GM12878 (cell line): ENCODE measurements around the gene NRXN3. TPM values are rescaled to one million over a fixed set of nuclear protein-coding genes. Genes with fewer than 3 reads are reported as not detected.

Experiments used
- ATAC-seq: fragments of 200-7000 bp; cut with Tn5 transposase; 3 replicates; pipeline ENCODE4 v1.9.1; 2020; ENCODE audit warnings: mild to moderate bottlenecking, moderate library complexity
- BruUV-seq: library from RNA; stranded (reverse); fragments of 400-500 nt; replicated peaks from 2 replicates; lab custom pipeline; 2021; lab: Mats Ljungman, UMichigan
- CTCF ChIA-PET: fragments of 300-600 bp; sonication (Branson Sonifier 250); formaldehyde crosslinking; extraction: SDS; loops from one replicate; lab custom pipeline; 2021; ENCODE audit warnings: inconsistent platforms; lab: Yijun Ruan, JAX
- POLR2A ChIA-PET: fragments of 350-600 bp; formaldehyde crosslinking; extraction: SDS; loops from one replicate; lab custom pipeline; 2021; ENCODE audit warnings: inconsistent platforms; lab: Charles Lee
- RAD21 ChIA-PET: fragments of 300-600 bp; sonication (Branson Sonifier 250); formaldehyde crosslinking; loops from one replicate; lab custom pipeline; 2023; ENCODE audit warnings: antibody characterized with exemption; ENCODE audit not compliant: unreplicated experiment; lab: Charles Lee
- SMC1A ChIA-PET: fragments of 300-600 bp; sonication (Branson Sonifier 250); formaldehyde crosslinking; loops from one replicate; lab custom pipeline; 2023; ENCODE audit not compliant: unreplicated experiment, uncharacterized antibody; lab: Charles Lee
- DNase-seq: peaks from one replicate; pipeline ENCODE4 v3.0.0-alpha.2; 2011; ENCODE audit warnings: low read depth, low spot score
- FAIRE-seq: peaks from 3 replicates; lab custom pipeline; 2011; peaks lifted over from hg19 to GRCh38; lab: Jason Lieb, UNC
- H2AFZ ChIP-seq: 2 replicates; pipeline ENCODE4 v1.6.0; 2011; ENCODE audit warnings: low read depth, low read length, control low read depth; ENCODE audit not compliant: control insufficient read depth
- H3K27ac ChIP-seq: 2 replicates; pipeline ENCODE4 v1.5.1; 2011; ENCODE audit warnings: control low read depth; ENCODE audit not compliant: control insufficient read depth, insufficient read depth
- H3K27me3 ChIP-seq, 2 experiments: replicated peaks in 1 of 2; 2 replicates each; pipeline versions ENCODE4 v1.6.0 to v1.6.1; 2011; ENCODE audit warnings: low read length in 1 of 2; ENCODE audit not compliant: control insufficient read depth in 2 of 2, insufficient read depth in 2 of 2
- H3K36me3 ChIP-seq, 2 experiments: 2 replicates each; pipeline ENCODE4 v1.5.1; 2011; ENCODE audit warnings: low read length in 1 of 2; ENCODE audit not compliant: control insufficient read depth in 2 of 2, insufficient read depth in 2 of 2
- H3K4me1 ChIP-seq: 2 replicates; pipeline ENCODE4 v1.6.1; 2011; ENCODE audit warnings: mild to moderate bottlenecking, low read length, moderate library complexity, mixed read lengths; ENCODE audit not compliant: control insufficient read depth, insufficient read depth
- H3K4me2 ChIP-seq: 2 replicates; pipeline ENCODE4 v1.6.0; 2011; ENCODE audit warnings: control low read depth; ENCODE audit not compliant: control insufficient read depth, insufficient read depth
- H3K4me3 ChIP-seq: fragments of 200-600 bp; sonication (generic); 2 replicates; pipeline ENCODE4 v1.5.1; 2016
- H3K79me2 ChIP-seq: 2 replicates; pipeline ENCODE4 v1.6.0; 2011; ENCODE audit warnings: low read length; ENCODE audit not compliant: control insufficient read depth, insufficient read depth
- H3K9ac ChIP-seq: 2 replicates; pipeline ENCODE4 v1.8.0; 2011; ENCODE audit warnings: low read length, control low read depth, mixed read lengths; ENCODE audit not compliant: control insufficient read depth, insufficient read depth
- H3K9me3 ChIP-seq: replicated peaks from 3 replicates; pipeline ENCODE4 v1.5.1; 2011; ENCODE audit warnings: mild to moderate bottlenecking, low read length; ENCODE audit not compliant: control insufficient read depth, insufficient read depth
- H4K20me1 ChIP-seq: 2 replicates; pipeline ENCODE4 v1.6.0; 2011; ENCODE audit not compliant: control insufficient read depth, insufficient read depth
- CREM ChIP-seq: IDR thresholded peaks from 2 replicates; pipeline ENCODE4 v1.6.1; 2014; ENCODE audit warnings: antibody characterized with exemption, low read depth
- ELK1 ChIP-seq: IDR thresholded peaks from 2 replicates; pipeline ENCODE4 v1.6.1; 2012; ENCODE audit warnings: low read depth, low read length, improper control_type of control experiment
- ESRRA ChIP-seq: IDR thresholded peaks from 2 replicates; pipeline ENCODE4 v1.6.1; 2012; ENCODE audit warnings: mild to moderate bottlenecking, low read length, improper control_type of control experiment
- IRF3 ChIP-seq: fragments of 450-650 bp; IDR thresholded peaks from 2 replicates; pipeline ENCODE4 v1.6.1; 2014; ENCODE audit warnings: mild to moderate bottlenecking
- NBN ChIP-seq: fragments of 450-650 bp; IDR thresholded peaks from 2 replicates; pipeline ENCODE4 v1.6.1; 2016
- NR2C2 ChIP-seq: IDR thresholded peaks from 2 replicates; pipeline ENCODE4 v1.6.1; 2011; ENCODE audit warnings: borderline replicate concordance, low read depth; ENCODE audit not compliant: control insufficient read depth, insufficient read length
- PBX3 ChIP-seq: IDR thresholded peaks from 2 replicates; pipeline ENCODE4 v1.6.1; 2011; ENCODE audit warnings: mild to moderate bottlenecking, low read depth, low read length, moderate library complexity; ENCODE audit not compliant: insufficient replicate concordance
- POLR2AphosphoS2 ChIP-seq: IDR thresholded peaks from 2 replicates; pipeline ENCODE4 v1.6.1; 2011; ENCODE audit warnings: low read depth, mild to moderate bottlenecking, low read length, improper control_type of control experiment, moderate library complexity
- SUZ12 ChIP-seq: fragments of 200-600 bp; sonication (generic); IDR thresholded peaks from one replicate; pipeline ENCODE4 v1.6.1; 2018; ENCODE audit warnings: antibody characterized with exemption, mild to moderate bottlenecking; ENCODE audit not compliant: unreplicated experiment
- TCF7 ChIP-seq: IDR thresholded peaks from 2 replicates; pipeline ENCODE4 v1.6.1; 2014; ENCODE audit warnings: antibody characterized with exemption, borderline replicate concordance
- ZBED1 ChIP-seq: IDR thresholded peaks from 2 replicates; pipeline ENCODE4 v1.6.1; 2016; ENCODE audit warnings: borderline replicate concordance
- ZNF592 ChIP-seq: fragments of 450-650 bp; IDR thresholded peaks from 2 replicates; pipeline ENCODE4 v1.6.1; 2017; ENCODE audit warnings: mild to moderate bottlenecking, moderate library complexity
- WGBS: methylation state at CpG from one replicate; pipeline ENCODE4 v1.1.6; 2016; ENCODE audit warnings: low lambda C conversion rate; ENCODE audit not compliant: insufficient replicate concordance, insufficient coverage; ENCODE audit errors: missing lambda C conversion rate; 5-methylcytosine and 5-hydroxymethylcytosine counted together
- in situ Hi-C: fragments of 300-500 bp; cut with MboI; formaldehyde crosslinking; loops from 9 replicates; pipeline ENCODE4 v1.14.3; 2018; ENCODE audit warnings: mixed read lengths
- intact Hi-C: fragments of 100-400 bp; cut with micrococcal nuclease; formaldehyde crosslinking; loops from one replicate; pipeline ENCODE4 v1.14.2; 2022; ENCODE audit not compliant: unreplicated experiment
- polyA plus RNA-seq, 11 experiments: library from polyadenylated mRNA; depleted of rRNA in 4 of 11; unstranded in 6 of 11; stranded (reverse) in 5 of 11; fragments of >200 nt; fragmentation: Nextera tagmentation in 4 of 11; fragmentation: Illumina TruSeq in 1 of 11; extraction: Ambion mirVana in 4 of 11; extraction: Trizol in 1 of 11; gene quantifications; 1 replicate in 1 of 11; 2 replicates in 10 of 11; pipeline versions ENCODE4 v1.2.1 to v1.2.3, GENCODE V29; 2011 to 2016; ENCODE audit warnings: inconsistent platforms in 2 of 11, missing spikeins in 2 of 11, low read depth in 1 of 11
- total RNA-seq, 4 experiments: library from RNA; depleted of rRNA in 3 of 4; stranded (reverse); fragments of >200 nt in 3 of 4; fragmentation: Illumina TruSeq in 1 of 4; extraction: Trizol in 1 of 4; gene quantifications; 2 replicates each; pipeline versions ENCODE4 v1.2.1 to v1.2.3, GENCODE V29; 2013 to 2021

NRXN3 gene
- total and polyA plus RNA-seq, 10 of the 15 experiments (the other 5 are each of a cell fraction or from before 2014, with no cell fraction given): 0.52 to 3.3 (median 1.4) TPM

- no peaks in the 10 kb centered on the region for H3K27me3 ChIP-seq
- no peak overlapping the region for H3K27ac ChIP-seq
- no peaks in the 10 kb centered on the region for H3K9me3 ChIP-seq
- no peaks in the 10 kb centered on the region; the same call in 1 of the 2 replicates for H3K79me2 ChIP-seq
- no peak overlapping the region for H3K4me3 ChIP-seq
- no peaks in the 10 kb centered on the region for H4K20me1 ChIP-seq
- H3K4me1 ChIP-seq: no peaks in the 10 kb centered on the region
- RAD21 ChIA-PET: no interaction called here
- POLR2A ChIA-PET: no interaction called here
- CTCF ChIA-PET: no interaction called here
- no peak overlapping the region for H3K9ac ChIP-seq
- FAIRE-seq (no peak), DNase-seq (no peak), ATAC-seq (no peak)
- no TSS peak for BruUV-seq
- WGBS: 0% methylated on average over 1 of the region's 1 CpG
- in situ Hi-C loops (no loop called here), intact Hi-C loops (no loop called here)
- H3K4me2 ChIP-seq: no peak overlapping the region
- SMC1A ChIA-PET: no interaction called here
- no peaks in the 10 kb centered on the region for H3K36me3 ChIP-seq
- no peak overlapping the region for H2AFZ ChIP-seq
- TF ChIP-seq SUZ12 (no peak), POLR2AphosphoS2 (no peak), CREM (no peak), ELK1 (no peak), NR2C2 (no peak), TCF7 (no peak), ESRRA (no peak), IRF3 (no peak), ZNF592 (no peak), ZBED1 (no peak), PBX3 (no peak), NBN (no peak)
Observed at GRCh38 chr14:78424311-78424710, 254.1 kb downstream of the NRXN3 start.
